T-cell (primary cell): Measurements from ENCODE around the gene ZNF438. TPM values are rescaled to one million over a fixed set of nuclear protein-coding genes. Genes with fewer than 3 reads are reported as not detected.

ENCODE experiments used
- ATAC-seq, 4 experiments: fragments of 200-7000 bp in 3 of 4; fragments of 150-1000 bp in 1 of 4; cut with Tn5 transposase; replicated peaks in 1 of 4; 1 replicate in 3 of 4; 2 replicates in 1 of 4; pipeline ENCODE4 v1.10.0; 2021; ENCODE audit warnings: moderate library complexity in 3 of 4, mild to moderate bottlenecking in 2 of 4, moderate number of reproducible peaks in 1 of 4
- CTCF ChIA-PET, 2 donors: fragments of 300-600 bp; sonication (Branson Sonifier 250); formaldehyde crosslinking; loops; one replicate each; lab custom pipeline; 2022; ENCODE audit warnings: antibody characterized with exemption in 2 of 2; lab: Charles Lee
- POLR2A ChIA-PET, 2 donors: fragments of 300-600 bp; sonication (Branson Sonifier 250); formaldehyde crosslinking; loops; one replicate each; lab custom pipeline; 2022; ENCODE audit warnings: antibody characterized with exemption in 2 of 2; lab: Charles Lee
- DNase-seq, 35 experiments: peaks; one replicate each; pipeline versions ENCODE4 v3.0.0 to v3.0.0-alpha.2; 2013 to 2023
- H3K27ac ChIP-seq: one replicate; pipeline ENCODE4 v1.5.1; 2013; ENCODE audit warnings: low read length
- H3K27me3 ChIP-seq, 2 experiments: replicated peaks in 1 of 2; 1 replicate in 1 of 2; 2 replicates in 1 of 2; pipeline versions ENCODE4 v1.6.1 to v1.7.0; 2013; ENCODE audit warnings: low read length in 1 of 2, mixed read lengths in 1 of 2; ENCODE audit not compliant: control insufficient read depth in 2 of 2, insufficient read depth in 2 of 2; ENCODE audit errors: extremely low read depth in 1 of 2
- H3K36me3 ChIP-seq, 2 donors: 1 replicate in 1 of 2; 2 replicates in 1 of 2; pipeline versions ENCODE4 v1.6.1 to v1.7.0; 2013; ENCODE audit warnings: low read length in 1 of 2; ENCODE audit not compliant: control insufficient read depth in 2 of 2, insufficient read depth in 1 of 2; ENCODE audit errors: extremely low read depth in 1 of 2
- H3K4me1 ChIP-seq, 2 experiments: 1 replicate in 1 of 2; 2 replicates in 1 of 2; pipeline versions ENCODE4 v1.6.1 to v1.7.0; 2013; ENCODE audit warnings: low read length in 2 of 2, mixed read lengths in 1 of 2; ENCODE audit not compliant: insufficient read depth in 2 of 2, control insufficient read depth in 1 of 2; ENCODE audit errors: extremely low read depth in 1 of 2
- H3K4me3 ChIP-seq, 2 donors: 1 replicate in 1 of 2; 2 replicates in 1 of 2; pipeline versions ENCODE4 v1.5.1 to v1.7.0; 2013; ENCODE audit warnings: mild to moderate bottlenecking in 2 of 2, low read length in 1 of 2, moderate library complexity in 1 of 2; ENCODE audit not compliant: control insufficient read depth in 1 of 2; ENCODE audit errors: extremely low read depth in 1 of 2
- H3K9me3 ChIP-seq: 2 replicates; pipeline ENCODE4 v1.7.0; 2013
- H3K27ac Mint-ChIP-seq, 2 donors: one replicate each; pipeline ENCODE4 v1.8.0; 2020 to 2021; ENCODE audit warnings: mild to moderate bottlenecking in 2 of 2, mixed read lengths in 2 of 2
- H3K27me3 Mint-ChIP-seq, 2 donors: one replicate each; pipeline ENCODE4 v1.8.0; 2021 to 2022; ENCODE audit warnings: mixed read lengths in 2 of 2
- H3K36me3 Mint-ChIP-seq: one replicate; pipeline ENCODE4 v1.8.0; 2021; ENCODE audit warnings: mixed read lengths
- H3K4me1 Mint-ChIP-seq, 3 donors: one replicate each; pipeline ENCODE4 v1.8.0; 2020 to 2022; ENCODE audit warnings: mixed read lengths in 3 of 3, mild to moderate bottlenecking in 1 of 3
- H3K4me3 Mint-ChIP-seq, 3 donors: one replicate each; pipeline ENCODE4 v1.8.0; 2020 to 2022; ENCODE audit warnings: mild to moderate bottlenecking in 3 of 3, mixed read lengths in 3 of 3, moderate library complexity in 3 of 3
- H3K9me3 Mint-ChIP-seq, 3 donors: one replicate each; pipeline ENCODE4 v1.8.0; 2020 to 2022; ENCODE audit warnings: mixed read lengths in 3 of 3
- WGBS: methylation state at CpG from one replicate; pipeline ENCODE4 v1.1.5; 2013; ENCODE audit warnings: missing lambda C conversion rate; ENCODE audit not compliant: insufficient coverage; 5-methylcytosine and 5-hydroxymethylcytosine counted together
- total RNA-seq, 35 experiments: library from RNA in 6 of 35; stranded (reverse) in 6 of 35; fragments of 120-200 nt in 1 of 35; gene quantifications; one replicate each; pipeline versions ENCODE4 v1.2.1 to v1.2.4 and lab custom pipeline; 2013 to 2026

Gene ZNF438
- total RNA-seq, 5 donors from 2014 or later (not counting 1 experiment from before 2014, with no cell fraction given), result 2.7 to 3.6 (median 3.4) TPM

DNA sequence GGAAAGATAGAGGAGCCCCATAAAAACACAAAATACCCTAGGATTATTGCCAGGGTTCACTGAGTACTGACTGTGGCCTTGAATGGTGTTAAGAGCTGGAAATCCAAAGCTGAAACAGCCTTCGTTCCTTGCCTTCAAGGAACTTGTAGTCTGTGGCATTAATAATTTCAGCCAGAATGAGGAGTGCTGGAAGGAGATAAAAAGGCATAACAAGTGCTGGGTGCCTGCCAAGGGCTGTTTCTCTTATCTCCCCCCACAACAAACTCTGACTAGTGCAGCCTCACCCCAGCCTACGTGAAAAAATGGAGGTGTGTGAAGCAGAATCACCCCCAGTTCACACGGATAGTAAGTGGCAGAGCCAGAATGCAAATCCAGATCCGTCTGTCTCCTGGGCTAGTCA is 203.0 kb downstream of the ZNF438 start:
- WGBS, result 92% methylated on average over 2 of the region's 4 CpGs
- ChIA-PET POLR2A (no interaction called here), CTCF (interaction anchor here in 1 of 2 donors (0.6 kb wide), 1 partner anchor 113 kb away, joined by 3 read pairs; no protein-coding TSS in a partner anchor)
- Histone ChIP-seq H3K36me3 (no peaks in the 10 kb centered on the region), H3K4me1 (no peaks in the 10 kb centered on the region), H3K9me3 (no peaks in the 10 kb centered on the region), H3K27ac (no peak overlapping the region), H3K27me3 (peaks cover 0 to 10% of the 10 kb centered on the region in 2 experiments), H3K4me3 (no peak overlapping the region)
- Mint-ChIP-seq H3K27me3 (peaks cover 4% of the 10 kb centered on the region in 2 donors), H3K4me1 (no peaks in the 10 kb centered on the region), H3K27ac (no peak overlapping the region), H3K4me3 (no peak overlapping the region), H3K9me3 (no peaks in the 10 kb centered on the region), H3K36me3 (no peaks in the 10 kb centered on the region)
- DNase-seq, result no peak
- no peak for ATAC-seq

DNA sequence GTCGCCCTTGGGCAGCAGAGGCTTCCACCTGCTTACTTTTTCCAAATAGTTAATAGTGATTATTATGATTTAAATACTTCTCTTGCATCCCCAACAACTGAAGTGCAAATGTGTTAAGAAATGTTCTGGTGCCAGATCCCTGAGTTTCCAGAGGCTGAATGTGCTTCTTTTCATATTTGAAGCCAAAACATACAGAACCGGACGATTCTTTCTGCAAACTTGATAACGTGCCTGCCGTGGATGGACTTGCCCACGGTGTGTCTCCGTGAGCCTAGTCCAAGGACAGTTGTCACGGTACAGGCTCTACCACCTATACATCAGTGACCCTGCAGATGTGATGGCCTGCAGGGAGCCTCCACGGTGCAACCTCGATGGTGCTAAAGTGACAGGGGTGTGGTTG is 203.5 kb downstream of the ZNF438 start:
- WGBS, result 90% methylated on average over 4 of the region's 10 CpGs
- peaks cover 0 to 7% of the 10 kb centered on the region in 2 experiments for H3K27me3 ChIP-seq
- H3K4me1 Mint-ChIP-seq, result no peaks in the 10 kb centered on the region
- no peaks in the 10 kb centered on the region for H3K4me1 ChIP-seq
- no peak for ATAC-seq
- H3K4me3 ChIP-seq, result no peak overlapping the region
- H3K27ac ChIP-seq, result no peak overlapping the region
- H3K36me3 ChIP-seq, result no peaks in the 10 kb centered on the region
- CTCF ChIA-PET, result no interaction called here
- H3K36me3 Mint-ChIP-seq, result no peaks in the 10 kb centered on the region
- DNase-seq, result no peak
- H3K9me3 Mint-ChIP-seq, result no peaks in the 10 kb centered on the region
- no peak overlapping the region for H3K27ac Mint-ChIP-seq
- no peak overlapping the region for H3K4me3 Mint-ChIP-seq
- H3K27me3 Mint-ChIP-seq, result peaks cover 4% of the 10 kb centered on the region in 2 donors
- POLR2A ChIA-PET, result no interaction called here
- H3K9me3 ChIP-seq, result no peaks in the 10 kb centered on the region

DNA sequence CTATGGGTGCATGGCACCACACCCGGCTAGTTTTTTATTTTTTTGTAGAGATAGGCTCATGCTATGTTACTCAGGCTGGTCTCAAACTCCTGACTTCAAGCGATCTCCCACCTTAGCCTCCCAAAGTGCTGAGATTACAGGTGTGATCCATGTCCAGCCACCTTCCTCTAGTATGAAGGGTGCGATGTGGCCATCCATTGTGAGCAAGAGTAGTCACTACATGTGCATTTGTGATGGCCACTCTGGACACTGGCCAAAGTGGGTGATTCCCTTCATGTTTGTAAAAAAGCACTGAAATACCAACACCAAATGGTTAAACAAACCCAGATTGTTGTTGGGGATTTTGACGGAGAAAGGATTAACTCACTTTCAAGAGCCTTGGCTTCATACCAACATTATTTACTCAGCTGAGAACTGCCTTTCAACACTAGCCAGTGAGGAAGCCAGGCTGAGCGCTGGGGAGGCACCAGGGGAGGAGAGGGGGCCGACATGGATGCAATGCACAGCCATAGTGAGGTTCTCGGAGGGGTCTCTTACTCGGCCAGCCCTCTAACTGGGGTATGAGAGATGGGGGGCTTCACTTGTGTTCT is 204.0 kb downstream of the ZNF438 start:
- Mint-ChIP-seq H3K9me3 (no peaks in the 10 kb centered on the region), H3K4me1 (no peaks in the 10 kb centered on the region), H3K27me3 (peaks cover 4% of the 10 kb centered on the region in 2 donors), H3K36me3 (no peaks in the 10 kb centered on the region), H3K4me3 (no peak overlapping the region), H3K27ac (no peak overlapping the region)
- no peaks in the 10 kb centered on the region for H3K4me1 ChIP-seq
- DNase-seq, result no peak
- ChIA-PET CTCF (interaction anchor here (0.6 kb wide), 2 partner anchors 246 to 1605 kb away, joined by 3 to 5 read pairs; no protein-coding TSS in a partner anchor), POLR2A (no interaction called here)
- H3K9me3 ChIP-seq, result no peaks in the 10 kb centered on the region
- no CpG with 5 or more reads among the region's 8 CpGs for WGBS
- H3K4me3 ChIP-seq, result no peak overlapping the region
- peaks cover 0 to 7% of the 10 kb centered on the region in 2 experiments for H3K27me3 ChIP-seq
- H3K36me3 ChIP-seq, result no peaks in the 10 kb centered on the region
- H3K27ac ChIP-seq, result no peak overlapping the region
- no peak for ATAC-seq

DNA sequence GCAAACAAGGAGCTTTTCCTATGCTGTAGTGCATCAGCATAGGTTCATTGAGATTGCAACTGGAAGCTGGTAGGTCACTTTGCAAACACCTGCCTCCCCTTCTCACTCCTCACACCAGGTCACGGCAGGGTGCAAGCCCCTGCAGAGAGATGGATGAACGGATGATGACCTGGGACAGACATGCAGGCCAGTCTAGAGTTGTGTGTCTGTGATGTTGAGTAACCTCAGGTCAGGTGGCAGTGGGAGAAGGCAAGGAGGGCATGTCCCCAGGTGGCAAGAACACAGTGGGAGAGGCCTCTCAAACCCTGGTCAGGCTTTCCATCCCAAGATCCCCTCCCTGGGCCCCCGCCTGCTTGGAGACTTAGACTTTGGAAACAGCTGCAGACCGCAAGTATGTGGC is 205.0 kb downstream of the ZNF438 start:
- H3K36me3 ChIP-seq, result no peaks in the 10 kb centered on the region
- H3K4me1 Mint-ChIP-seq, result peaks cover 0 to 4% (median 0%) of the 10 kb centered on the region in 3 donors
- WGBS, result no CpG with 5 or more reads among the region's 4 CpGs
- H3K36me3 Mint-ChIP-seq, result no peaks in the 10 kb centered on the region
- H3K27ac ChIP-seq, result no peak overlapping the region
- H3K9me3 Mint-ChIP-seq, result no peaks in the 10 kb centered on the region
- ChIA-PET CTCF (interaction anchor here in 1 of 2 donors (0.6 kb wide), 1 partner anchor 247 kb away, joined by 3 read pairs; no protein-coding TSS in a partner anchor), POLR2A (no interaction called here)
- H3K27me3 Mint-ChIP-seq, result peaks cover 4% of the 10 kb centered on the region in 2 donors
- no peaks in the 10 kb centered on the region for H3K4me1 ChIP-seq
- no peaks in the 10 kb centered on the region for H3K9me3 ChIP-seq
- no peak for ATAC-seq
- no peak for DNase-seq
- no peak overlapping the region for H3K4me3 ChIP-seq
- H3K4me3 Mint-ChIP-seq, result no peak overlapping the region
- peaks cover 0 to 7% of the 10 kb centered on the region in 2 experiments for H3K27me3 ChIP-seq
- no peak overlapping the region for H3K27ac Mint-ChIP-seq

DNA sequence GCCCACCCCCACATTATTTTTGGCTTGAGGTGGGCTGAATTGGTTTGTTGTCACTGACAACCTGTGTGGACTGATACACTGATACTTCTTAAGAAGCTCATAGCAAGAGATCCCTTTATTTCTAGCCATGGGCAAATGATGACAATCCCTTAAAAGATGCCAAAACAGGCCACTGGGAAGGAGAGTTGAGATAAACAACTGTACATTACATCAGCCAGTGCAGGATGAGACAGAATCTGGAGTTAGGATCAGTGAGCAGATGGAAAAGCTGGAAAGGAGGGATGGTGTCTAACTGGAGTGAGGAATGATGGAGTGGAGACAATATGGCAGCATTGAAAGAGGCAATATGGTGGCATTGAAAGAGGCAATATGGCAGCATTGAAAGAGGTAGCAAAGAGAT is 206.2 kb downstream of the ZNF438 start:
- Mint-ChIP-seq H3K4me1 (peaks cover 0 to 13% (median 0%) of the 10 kb centered on the region in 3 donors), H3K9me3 (no peaks in the 10 kb centered on the region), H3K27ac (no peak overlapping the region), H3K4me3 (no peak overlapping the region), H3K27me3 (peaks cover 4% of the 10 kb centered on the region in 2 donors), H3K36me3 (no peaks in the 10 kb centered on the region)
- H3K27ac ChIP-seq, result no peak overlapping the region
- ChIA-PET CTCF (no interaction called here), POLR2A (no interaction called here)
- H3K9me3 ChIP-seq, result no peaks in the 10 kb centered on the region
- peaks cover 0 to 7% of the 10 kb centered on the region in 2 experiments for H3K27me3 ChIP-seq
- no peak overlapping the region for H3K4me3 ChIP-seq
- no peak for ATAC-seq
- no peaks in the 10 kb centered on the region for H3K36me3 ChIP-seq
- DNase-seq, result no peak
- H3K4me1 ChIP-seq, result no peaks in the 10 kb centered on the region

DNA sequence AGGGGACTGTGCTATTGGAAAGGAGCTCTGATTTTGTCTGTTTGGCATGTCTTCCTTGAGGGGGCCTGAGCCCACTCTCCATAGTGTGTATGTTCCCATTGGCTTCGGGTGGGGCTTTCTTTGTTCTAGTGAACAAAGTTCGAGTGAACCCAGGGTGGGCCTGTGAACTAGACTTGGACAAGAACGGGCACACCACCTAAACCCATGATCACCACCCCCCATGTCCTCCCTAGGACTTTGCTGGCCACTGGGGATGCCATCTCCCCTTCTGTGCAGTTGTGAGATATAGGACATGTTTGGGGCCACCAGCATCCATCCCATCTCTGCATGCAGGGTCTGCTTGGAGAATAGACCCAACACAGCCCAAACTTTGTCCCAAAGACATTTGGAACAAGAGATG is 206.6 kb downstream of the ZNF438 start:
- Histone ChIP-seq H3K4me3 (no peak overlapping the region), H3K27ac (no peak overlapping the region), H3K4me1 (no peaks in the 10 kb centered on the region), H3K27me3 (peaks cover 0 to 7% of the 10 kb centered on the region in 2 experiments), H3K36me3 (no peaks in the 10 kb centered on the region), H3K9me3 (no peaks in the 10 kb centered on the region)
- peaks cover 0 to 13% (median 0%) of the 10 kb centered on the region in 3 donors for H3K4me1 Mint-ChIP-seq
- H3K36me3 Mint-ChIP-seq, result no peaks in the 10 kb centered on the region
- ChIA-PET POLR2A (no interaction called here), CTCF (no interaction called here)
- DNase-seq, result no peak
- whole genome bisulfite sequencing, result no CpG with 5 or more reads among the region's 3 CpGs
- H3K4me3 Mint-ChIP-seq, result no peak overlapping the region
- H3K27me3 Mint-ChIP-seq, result peaks cover 4% of the 10 kb centered on the region in 2 donors
- H3K9me3 Mint-ChIP-seq, result no peaks in the 10 kb centered on the region
- no peak for ATAC-seq
- H3K27ac Mint-ChIP-seq, result no peak overlapping the region
